OCI-LY7 (cell line): ENCODE data around the gene IL12RB2.

Source experiments
- CTCF ChIP-seq: fragments of 200-600 bp; sonication (generic); conservative IDR thresholded peaks from 2 replicates; pipeline ENCODE4 v1.5.1; 2014; ENCODE audit warnings: mild to moderate bottlenecking, antibody characterized with exemption, low read length, moderate library complexity, mixed read lengths
- EZH2phosphoT487 ChIP-seq: fragments of 200-600 bp; sonication (generic); IDR thresholded peaks from 2 replicates; pipeline ENCODE4 v1.6.1; 2018; ENCODE audit warnings: low read depth, borderline replicate concordance, mild to moderate bottlenecking, mixed run types, antibody characterized with exemption, low read length, moderate library complexity, mixed read lengths

- no peak for TF ChIP-seq CTCF
- no peak for TF ChIP-seq EZH2phosphoT487
These were observed 32.9 kb upstream of the IL12RB2 start for GRCh38 chr1:67274623-67275325.
